Middle frontal gyrus (tissue), 1 donor: ENCODE measurements around the gene TBX2.

Experiments
- DNase-seq: peaks from one replicate; pipeline ENCODE4 v3.0.0-alpha.2; 2015; ENCODE audit warnings: low spot score; ENCODE audit errors: extremely low spot score

The TBX2 gene

DNA sequence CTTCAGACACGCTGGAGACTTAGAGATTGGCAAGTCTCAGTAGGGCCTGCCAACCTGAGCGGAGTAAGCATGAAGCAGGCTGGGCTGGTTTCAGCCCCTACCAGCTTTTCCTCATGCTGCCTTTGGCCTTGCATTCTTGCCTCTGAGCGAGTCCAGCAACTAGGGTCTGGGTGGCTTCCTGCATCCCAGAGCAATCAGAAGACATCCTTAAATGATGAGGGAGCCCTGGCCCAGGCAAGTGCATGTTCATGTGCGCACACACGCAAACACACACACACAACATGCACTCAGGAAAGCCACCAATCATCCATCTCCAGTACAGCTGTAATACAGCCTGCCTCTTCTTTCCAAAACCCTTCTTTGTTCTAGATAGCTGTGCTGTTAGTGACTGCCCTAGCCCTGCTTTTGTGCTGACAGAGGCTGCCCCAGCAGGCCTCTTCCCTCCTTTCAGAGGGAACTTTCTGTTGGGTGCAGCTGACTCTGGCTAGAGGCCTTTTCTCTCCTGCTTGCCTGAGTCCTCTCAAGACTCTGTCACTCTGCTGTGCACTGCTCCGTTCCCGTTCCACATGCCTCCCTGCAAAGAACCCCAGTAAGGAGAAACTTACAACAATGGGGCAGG, 30.7 kb upstream of the TBX2 start:
- no peak for DNase-seq

DNA sequence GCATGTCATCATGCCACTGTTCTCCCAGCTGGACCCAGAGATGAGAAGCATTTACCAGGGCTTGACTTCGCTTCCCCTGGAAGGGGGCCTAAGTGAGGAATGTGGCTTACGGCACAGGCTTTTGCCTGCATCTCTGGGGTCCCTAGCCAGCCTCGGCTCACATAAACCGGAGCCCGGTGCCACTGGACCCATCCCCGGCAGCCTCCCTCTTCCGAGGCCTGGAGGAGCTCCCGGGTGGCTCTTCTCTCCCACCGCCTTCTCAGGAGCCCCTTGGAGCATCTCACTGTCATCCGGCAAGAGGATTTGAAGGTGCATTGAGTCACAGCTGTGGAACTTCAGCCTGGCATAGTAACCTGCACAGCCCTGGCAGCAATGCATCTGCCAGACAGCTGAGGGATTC, 29.9 kb upstream of the TBX2 start:
- no peak for DNase-seq

DNA sequence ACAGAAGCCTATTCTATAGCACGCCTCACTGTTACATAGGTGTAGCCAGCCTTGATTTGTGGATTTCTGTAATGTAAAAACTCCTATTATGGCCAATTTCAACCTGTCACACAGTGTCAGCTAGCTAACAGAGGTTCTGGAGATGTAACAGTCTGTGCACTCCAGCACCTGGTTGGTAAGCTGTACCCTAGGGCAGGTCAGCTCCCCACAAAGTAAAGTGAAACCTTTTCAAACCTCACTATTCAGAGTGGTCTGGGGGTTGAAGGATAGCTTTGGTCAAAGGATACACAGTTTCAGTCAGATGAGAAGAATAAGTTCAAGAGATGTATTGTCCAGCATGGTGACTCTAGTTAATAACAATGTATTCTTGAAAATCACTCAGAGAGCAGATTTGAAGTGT, 28.5 kb upstream of the TBX2 start:
- DNase-seq: no peak

DNA sequence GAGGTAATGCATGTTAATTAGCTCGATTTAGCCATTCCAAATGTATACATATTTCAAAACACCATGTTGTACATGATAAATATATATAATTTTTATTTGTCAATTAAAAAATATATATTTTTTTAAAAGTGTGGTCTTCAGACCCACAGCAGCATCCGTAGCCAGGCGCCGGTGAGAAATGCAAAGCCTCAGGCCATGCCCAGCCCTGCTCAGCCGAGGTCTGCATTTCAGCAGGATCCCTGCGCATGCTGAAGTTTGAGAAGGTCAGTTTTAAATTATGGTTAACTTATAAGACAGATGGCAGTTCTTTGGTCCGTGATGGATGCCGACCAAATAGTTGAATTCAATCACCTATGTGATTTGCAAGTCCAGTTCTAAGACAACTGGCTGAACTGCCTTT, 28.0 kb upstream of the TBX2 start:
- no peak for DNase-seq

DNA sequence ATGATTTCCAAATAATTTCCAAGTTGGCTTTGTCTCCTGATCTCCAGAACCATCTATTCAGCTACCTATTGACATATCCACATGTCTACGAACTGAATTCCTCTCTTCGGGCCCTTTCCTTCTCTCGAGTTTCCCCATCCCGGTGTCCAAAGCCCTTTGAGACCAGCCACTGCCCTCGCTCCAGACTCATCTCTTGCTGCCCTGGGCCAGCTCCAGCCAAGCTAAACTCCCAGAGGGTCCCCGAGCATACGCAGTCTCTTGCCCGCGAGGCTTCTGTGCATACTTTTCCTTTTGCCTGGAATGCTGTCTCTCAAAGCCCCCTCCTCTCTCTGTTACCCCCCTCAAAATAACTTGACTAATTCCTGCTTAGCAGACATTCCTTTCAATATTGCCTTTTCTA, 27.2 kb upstream of the TBX2 start:
- DNase-seq: no peak

DNA sequence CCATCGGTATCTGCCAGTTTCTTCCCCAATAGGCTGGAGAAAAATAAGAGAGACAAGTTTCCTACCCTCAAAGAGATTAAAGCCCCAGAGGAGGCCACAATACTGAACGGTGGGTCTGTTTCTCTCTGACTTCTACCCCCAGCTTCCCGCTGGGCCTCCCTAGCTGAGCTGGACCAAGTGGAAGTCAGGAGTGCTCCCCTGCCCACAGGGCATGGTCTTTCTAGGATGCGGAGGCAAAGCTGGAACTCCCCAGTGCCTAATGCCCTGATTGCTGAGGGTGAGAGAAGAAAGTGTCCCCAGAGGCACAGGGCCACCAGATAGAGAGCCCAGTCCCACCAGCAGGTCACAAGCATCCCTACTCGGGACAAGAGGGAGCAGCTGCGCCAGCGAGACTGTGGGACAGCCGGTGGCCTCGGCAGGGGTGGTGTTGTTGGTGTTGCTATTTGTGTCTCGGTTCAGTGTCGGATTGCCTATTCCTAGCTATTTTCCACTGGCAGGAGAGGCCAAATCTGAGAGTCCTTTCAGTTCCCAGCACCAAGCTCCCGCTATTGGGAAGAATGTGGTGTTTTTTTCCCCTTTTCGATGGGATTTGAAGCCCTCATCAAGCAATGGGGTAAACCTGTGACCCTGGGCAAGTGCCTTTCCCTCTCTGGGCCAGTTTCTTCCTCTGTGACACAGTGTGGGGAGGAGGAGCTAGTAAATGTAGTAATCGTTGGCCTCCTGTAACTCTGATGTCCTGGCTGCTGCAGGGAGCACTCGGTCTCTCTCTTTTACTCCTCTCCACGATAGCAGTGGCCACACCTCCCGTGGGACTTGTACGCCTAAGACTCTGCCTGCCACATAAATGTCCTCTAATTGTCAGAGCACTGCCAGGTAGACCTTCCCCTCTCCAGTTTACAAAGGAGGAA, 22.5 kb upstream of the TBX2 start:
- DNase-seq: no peak

DNA sequence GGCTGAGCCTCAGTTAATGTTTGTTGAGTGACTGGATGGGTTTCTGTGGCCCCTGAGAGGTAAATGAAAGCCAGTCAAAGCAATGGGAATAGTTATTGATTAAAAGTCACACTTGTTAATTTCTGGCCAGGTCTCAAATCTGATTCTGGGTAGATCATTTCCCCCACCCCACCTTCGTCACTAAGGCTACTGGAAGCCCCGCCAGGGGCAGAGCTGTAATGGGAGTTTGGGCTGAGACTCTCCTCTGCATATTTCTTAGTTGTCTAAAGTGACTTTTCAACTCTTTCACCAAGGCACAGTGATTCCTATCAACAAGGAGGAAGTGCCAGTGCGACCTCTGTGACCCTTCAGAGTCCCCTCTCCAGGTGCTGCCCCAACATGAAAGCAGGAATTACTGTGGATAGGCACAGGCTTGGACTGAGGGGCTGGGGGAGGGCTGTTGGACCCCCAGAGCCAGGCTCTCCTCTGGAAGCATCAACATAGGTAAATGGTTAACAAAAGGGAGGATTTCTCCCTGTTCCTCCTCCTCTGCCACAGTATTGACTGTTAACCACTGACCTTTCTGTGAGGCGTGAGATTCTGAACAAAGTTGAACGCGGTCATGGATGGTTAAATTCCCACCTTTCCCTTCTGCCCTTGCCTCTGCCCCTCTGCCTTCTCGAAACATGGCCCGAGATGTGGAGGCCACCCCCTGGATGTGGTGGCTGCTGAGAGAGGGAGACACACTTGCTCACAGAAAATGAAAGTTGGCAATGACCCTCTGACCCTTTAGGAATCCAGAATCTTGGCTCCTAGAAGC, 20.8 kb upstream of the TBX2 start:
- DNase-seq: no peak

DNA sequence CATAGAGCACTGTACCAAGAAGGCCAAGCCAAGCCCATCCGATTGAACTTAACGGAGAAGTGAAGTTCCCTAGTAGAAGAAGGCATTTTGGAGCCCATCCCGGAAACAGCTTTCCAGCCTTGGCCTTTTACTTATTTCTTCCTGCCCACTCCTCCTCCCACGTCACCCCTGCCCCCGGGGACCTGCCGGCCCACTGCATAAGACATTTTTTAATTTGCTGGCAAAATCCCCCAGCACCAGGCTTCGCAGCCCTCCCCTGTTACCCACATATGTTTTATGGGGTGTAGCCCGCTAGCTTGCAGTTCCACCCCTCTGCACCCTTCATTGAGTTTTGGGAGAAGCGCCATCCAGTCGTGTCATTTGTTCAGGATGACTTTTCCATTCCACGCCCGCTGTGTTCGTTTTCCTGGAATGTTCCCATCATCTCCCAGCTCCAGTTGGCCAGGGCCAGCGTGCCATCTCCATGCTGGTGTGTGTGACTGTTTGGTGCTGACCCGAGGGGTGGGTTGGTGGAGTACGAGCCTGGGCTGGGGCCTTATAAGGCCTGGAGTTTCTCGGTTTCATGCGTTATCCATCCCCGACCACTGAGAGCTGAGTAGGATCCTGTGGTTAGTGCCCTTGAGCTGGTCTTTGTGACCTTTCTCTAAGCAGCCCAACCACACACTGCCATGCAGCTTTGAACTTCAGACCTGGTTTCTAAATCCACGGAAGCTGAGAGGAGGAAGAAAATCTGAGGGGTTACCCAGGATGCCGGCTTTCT, 20.0 kb upstream of the TBX2 start:
- no peak for DNase-seq

DNA sequence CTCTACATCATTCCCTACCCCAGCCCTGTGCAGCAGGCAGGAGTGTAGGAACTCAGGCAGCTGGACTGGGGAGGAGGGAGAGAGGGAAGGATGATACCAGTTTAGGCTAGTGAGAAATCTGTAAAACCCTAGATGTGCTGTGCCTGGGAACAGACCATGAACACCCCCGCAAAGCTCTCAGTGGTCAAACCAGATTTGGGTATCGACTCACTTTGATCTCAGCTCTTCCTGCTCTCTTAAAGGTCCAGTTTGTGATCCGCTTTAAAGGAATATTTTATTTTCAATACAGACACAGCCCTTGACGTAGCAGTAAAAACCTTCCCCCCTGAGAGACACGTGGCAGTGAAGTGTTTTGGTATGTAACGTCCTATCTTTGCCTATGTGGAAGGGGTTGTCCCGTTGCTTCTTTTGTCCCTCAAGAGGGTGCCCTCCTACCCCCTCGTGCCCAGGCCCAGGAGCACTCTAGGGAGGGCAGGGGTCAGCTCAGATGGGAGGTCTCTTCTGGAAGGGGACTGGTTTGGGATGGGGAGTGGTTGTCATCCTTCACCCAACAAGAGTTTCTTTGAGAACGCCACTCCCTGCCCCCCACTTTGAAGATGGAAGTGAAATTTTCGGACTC, 19.3 kb upstream of the TBX2 start:
- DNase-seq: no peak

DNA sequence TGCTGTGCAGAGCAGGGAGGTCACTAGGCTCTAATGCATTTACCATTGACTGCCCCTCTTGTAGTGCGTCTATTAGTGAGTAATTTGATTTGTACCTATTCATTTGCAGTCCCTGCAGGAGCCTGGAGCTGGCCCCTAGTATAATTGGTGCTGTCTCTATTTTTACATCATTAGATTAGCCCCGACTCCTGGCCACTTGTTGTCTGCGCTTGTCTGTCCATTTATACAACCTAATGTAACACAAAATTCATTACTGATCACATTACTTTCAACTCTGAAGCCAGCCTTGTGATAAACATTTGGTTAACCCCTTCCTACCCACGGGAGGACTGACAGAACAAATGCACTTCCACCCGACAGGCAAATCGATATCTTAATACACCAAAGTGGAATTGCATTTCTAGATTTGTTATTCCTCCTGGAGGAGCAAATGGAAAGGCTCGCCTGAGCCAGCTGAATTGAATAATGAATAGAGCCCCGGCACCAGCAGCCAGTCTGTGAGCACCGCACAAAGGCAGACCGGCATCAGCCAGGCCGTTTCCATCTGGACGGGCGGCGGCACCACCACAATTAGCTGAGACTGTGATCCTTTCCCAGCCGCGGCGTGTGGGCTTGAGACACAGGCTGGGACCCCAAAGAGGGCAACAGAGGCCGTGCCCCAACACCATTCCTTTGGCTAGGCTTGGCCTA, 18.7 kb upstream of the TBX2 start:
- DNase-seq: no peak

DNA sequence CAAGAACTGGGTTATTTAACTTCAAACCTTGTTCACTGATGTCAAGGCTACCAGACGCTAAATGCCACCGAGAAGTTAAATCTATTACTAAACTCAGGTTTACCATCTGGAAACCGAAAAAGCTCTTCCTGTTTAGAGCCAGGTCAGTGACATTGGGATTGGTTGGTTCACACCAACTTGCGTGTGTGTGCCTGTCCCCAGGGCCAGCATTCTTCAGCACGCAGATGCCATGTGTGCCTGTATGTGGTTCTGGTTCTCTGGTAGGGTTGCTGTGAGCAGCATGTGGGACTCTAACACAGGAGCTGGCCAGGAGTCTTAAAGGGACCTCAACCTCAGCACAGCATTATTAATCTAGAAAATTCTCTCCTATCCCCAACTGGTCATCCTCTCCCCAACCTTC, 18.1 kb upstream of the TBX2 start:
- DNase-seq: no peak

DNA sequence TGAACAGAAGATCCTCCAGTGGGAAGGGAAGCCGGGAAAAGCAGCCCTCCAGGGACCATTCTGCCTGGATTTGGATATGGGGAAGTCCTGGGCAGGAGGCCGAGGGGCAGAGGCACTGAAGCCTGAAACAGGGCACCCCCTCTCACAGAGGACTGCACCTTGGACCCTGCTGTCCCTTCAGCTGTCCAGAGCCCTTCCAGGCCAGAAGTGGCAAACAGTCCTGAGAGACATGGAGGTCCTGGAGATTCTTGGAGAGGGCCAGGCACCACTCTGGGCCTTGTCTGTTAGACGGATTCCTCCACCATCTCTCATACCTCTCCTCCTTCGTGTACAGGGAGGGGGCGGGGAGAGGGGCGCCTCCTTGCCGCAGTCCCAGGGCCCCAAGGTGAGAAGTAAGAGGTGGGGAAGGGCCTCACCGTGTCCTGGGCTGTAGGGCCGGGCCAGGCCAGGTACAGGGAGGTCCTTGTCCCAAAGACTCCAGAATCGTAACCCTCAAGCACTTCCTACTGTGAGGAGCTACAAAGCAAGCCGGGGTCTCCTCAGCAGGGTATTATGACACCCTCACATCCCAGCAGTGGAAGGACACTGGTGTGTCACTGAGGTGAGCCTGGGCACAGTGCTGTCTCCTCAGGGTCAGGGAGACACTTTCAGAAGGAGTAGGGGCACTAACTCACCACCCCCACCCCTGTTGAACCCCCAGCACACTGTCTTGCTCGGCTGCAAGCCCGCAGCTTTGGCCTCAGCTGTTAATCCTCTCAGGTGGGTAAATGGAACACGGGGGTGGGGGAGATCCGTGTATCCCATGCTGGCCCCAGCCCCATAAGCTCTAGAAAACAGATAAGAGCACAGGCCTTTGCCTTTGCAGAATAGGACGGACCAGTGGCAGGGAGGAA, 16.6 kb upstream of the TBX2 start:
- no peak for DNase-seq

DNA sequence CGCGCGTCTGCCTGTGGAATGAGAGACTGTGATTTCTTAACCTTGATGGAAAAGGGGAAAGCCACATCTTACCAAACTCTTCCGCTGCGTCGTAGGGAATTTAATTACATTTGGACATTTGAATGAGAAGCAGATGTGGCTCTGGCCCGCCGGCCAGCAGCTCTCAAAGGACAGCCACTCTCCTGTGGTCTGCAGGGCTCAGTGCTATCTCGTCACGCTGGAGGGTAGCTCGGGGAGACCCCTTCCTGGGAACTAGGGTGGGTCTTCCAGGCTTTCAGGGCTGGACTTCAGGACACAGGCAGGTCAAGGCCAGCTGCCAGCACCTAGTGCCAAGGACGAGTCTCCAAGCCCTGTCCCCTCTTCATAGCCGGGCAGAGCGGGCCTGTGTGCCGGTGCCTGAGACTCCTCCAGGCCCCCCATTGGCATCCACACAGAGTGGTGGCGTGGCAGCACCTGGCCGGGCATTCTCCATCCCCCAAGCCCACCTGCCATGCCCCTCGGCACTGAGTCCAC, 15.9 kb upstream of the TBX2 start:
- DNase-seq: no peak

DNA sequence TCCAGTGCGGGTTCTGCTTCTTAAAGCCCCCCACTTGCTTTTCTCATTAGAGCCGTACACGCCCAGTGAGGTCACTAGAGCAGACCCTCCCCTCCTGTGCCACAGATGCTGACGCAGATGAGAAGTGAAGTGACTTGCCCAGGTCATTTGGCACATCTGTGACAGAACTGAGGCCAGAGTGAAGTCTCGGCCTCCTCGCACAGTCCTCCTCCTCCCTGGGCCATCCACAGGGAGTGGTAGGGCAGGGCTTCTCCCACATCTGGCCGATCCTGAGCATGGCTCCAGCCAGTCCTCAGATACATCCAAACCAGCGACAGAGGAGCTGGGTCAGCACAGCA, 15.3 kb upstream of the TBX2 start:
- no peak for DNase-seq

DNA sequence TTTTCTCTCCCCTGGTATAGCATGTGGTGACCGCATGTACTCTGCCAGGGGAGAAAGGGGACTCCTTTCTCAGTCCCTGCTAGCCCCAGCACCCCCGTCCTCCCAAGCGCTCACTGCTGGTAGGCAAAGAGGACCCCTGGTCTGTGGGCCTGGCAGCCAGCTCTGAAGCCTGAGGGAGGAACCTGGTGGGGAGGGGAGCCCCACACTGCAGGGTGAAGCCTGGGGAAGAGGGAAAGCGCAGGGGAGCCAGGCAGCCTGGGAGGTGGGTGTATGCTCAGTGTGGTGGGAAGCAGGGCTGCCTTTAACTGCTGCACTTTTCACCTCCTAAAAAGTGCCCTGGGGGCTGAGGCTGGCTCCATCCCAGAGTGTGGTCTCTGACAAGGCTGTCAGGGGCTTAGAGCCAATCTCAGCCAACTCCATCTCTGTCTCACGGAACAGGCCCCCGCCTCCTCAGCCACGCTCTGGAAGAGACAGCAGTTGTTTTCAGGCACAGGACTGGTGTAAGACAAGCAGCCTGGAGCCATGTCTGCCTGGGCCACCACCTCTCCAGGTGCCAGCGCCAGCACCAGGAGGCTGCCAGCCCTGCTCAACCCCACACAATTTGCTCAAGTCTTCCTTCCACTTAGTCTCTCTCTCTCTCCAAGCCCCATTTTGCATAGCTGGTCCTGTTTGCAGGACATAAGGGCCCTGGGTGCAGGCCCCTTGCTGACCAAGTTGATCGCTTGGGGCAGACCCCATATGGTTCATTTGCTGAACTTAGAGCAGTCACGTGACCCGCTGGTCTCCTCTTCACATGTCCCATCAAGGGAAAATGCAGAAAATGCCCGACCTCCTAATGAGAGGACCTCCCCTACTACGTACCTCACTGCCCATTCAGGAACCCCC, 14.7 kb upstream of the TBX2 start:
- DNase-seq: no peak

DNA sequence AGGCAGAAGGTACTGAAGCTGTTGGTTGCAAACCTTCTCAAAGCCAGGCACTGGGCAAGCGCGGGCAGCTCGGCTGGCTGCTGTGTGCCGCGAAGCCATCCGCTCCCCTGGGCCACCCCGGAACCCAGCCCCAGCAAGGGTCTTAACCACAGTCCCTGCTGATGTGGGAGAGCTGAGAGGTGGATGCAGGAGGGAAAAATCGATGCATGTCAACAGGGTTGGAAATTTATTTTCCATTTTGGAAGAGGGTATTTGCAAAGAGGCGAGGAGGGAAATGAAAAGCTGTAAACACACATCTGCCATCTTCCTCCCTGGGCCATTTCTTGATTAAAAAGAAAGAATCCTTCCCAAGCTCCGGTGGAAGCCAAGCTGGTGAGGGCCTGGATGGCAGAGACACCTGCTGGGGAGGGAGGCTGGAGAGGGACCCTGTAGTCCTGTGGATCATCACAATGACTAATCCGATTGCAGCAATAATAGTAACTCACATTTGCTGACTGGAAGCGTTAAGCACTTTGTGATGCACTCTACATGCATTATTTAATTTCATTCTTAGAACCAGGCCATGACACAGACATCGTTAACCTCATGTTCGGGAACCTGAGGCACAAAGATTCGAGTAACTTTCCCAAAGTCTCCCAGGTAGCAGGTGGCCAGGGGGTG, 13.9 kb upstream of the TBX2 start:
- DNase-seq: no peak

DNA sequence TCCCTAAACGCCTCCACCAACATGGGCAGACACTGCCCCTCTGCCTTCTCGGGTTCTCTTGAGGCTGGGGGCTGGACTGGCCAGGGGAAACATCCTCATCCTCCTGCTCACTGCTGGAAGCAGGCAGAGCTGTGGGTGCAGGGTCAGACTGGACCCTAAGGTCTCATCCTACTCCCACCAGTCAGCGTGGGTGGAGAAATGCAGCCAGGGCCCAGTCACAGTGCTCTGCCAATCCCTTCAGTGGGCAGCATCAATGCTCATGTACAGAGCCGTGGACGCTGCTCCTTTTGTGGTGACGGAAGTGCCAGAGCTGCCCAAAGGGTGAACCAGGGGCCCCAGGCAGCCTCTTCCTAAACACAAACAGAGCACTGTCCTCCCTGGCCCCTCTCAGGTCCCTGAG, 13.4 kb upstream of the TBX2 start:
- DNase-seq: no peak

DNA sequence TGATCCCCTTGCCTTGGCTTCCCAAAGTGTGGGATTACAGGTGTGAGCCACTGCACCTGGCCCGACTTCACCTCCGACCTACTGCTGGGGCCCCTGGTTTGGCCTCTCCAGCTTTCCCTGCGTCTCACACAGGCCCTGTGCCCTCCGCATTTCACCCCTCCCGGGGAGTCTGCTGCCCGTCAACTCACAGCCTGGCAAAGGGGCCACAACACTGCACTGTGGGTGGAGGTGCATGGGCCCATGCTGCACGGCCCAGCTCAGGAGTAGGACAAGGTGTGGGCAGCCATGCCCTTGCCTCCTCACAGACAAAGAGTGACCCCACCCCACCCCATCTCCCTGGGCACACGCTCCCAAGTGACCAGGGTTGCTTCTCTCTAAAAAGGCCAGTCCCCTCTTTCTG, 12.6 kb upstream of the TBX2 start:
- DNase-seq: no peak
